Nephron progenitor cell (in vitro differentiated cells): ENCODE data around the gene ZNF385D.
"Not testable (repeated sequence)": the region's sequence is repeated elsewhere in the genome, so short reads cannot be mapped to it uniquely, and the experiment has no call there.

ENCODE experiments used
- DNase-seq: peaks from one replicate; pipeline ENCODE4 v3.0.0; 2021
- H3K27ac Mint-ChIP-seq: 2 replicates; pipeline ENCODE4 v1.8.0; 2021; ENCODE audit warnings: mild to moderate bottlenecking, moderate library complexity, mixed read lengths
- H3K27me3 Mint-ChIP-seq: 2 replicates; pipeline ENCODE4 v1.8.0; 2021; ENCODE audit warnings: mild to moderate bottlenecking, low read depth, mixed read lengths; ENCODE audit not compliant: poor library complexity
- H3K36me3 Mint-ChIP-seq: 2 replicates; pipeline ENCODE4 v1.8.0; 2021; ENCODE audit warnings: low read depth, mixed read lengths
- H3K4me1 Mint-ChIP-seq: 2 replicates; pipeline ENCODE4 v1.8.0; 2021; ENCODE audit warnings: mixed read lengths
- H3K4me3 Mint-ChIP-seq: 2 replicates; pipeline ENCODE4 v1.8.0; 2021; ENCODE audit warnings: mild to moderate bottlenecking, moderate library complexity, mixed read lengths
- H3K9me3 Mint-ChIP-seq: 2 replicates; pipeline ENCODE4 v1.8.0; 2021; ENCODE audit warnings: mild to moderate bottlenecking, moderate library complexity, mixed read lengths
- CTCF ChIP-seq: fragments of 200-600 bp; sonication (generic); IDR thresholded peaks from 2 replicates; pipeline ENCODE4 v1.5.0; 2021; ENCODE audit warnings: antibody characterized with exemption

Gene ZNF385D

DNA sequence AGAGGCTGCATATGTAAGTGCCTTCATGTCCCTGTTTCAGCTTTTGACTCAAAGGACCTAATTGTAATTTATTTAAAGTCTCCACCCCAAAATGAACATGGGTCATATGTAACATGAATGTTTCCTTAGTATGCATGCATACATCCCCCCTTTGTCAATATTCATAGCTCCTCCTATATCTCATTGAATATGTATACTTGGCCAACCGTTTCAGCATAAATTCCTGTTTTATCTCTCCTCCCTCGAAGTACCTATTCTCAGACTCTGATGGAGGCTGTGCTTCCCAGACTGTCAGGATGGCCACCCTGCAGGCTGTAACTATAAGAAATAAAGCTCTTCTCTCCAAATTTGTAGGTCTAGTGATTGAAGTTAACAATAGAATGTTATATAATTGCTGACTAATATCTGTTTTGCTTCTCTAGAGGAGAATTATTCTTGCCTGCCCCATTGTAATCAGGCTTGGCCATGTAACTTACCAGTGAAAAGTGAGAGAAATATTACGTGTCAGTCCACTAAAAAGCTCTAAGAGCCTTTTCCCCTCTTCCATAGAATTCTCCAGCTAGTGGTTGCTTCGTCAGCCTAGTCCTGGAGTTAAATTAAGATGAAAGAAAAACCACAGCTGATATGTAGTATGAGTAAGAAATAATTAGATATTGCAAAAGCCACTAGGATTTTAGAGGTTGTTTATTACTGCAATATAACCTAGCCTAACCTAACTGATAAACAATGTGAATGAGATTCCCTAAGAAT is 245.1 kb downstream of the ZNF385D start:
- Mint-ChIP-seq H3K27ac (no peak overlapping the region), H3K4me3 (no peak overlapping the region), H3K4me1 (peaks cover 7% of the 10 kb centered on the region), H3K9me3 (no peaks in the 10 kb centered on the region), H3K36me3 (no peaks in the 10 kb centered on the region), H3K27me3 (peaks cover 2% of the 10 kb centered on the region)
- no peak for TF ChIP-seq CTCF
- DNase-seq = no peak

DNA sequence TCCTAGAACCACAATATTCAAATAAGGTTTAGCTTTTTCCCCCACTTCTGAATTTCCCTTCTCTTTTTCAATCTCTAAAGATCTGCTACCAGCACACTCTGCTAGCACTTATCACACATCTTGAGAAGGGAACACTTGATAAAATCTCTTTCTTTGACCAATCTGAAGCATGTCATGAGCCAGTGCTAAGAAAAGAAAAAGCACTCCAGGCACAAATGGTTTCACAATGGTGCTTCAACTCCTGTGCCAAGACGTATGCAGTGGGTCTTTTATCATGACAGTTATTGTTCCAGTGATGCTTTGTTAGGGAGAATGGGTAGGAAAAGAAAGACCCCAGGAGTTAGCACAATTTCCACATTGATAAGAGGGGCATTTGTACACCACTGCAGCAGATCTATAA is 248.4 kb downstream of the ZNF385D start:
- no peaks in the 10 kb centered on the region for H3K9me3 Mint-ChIP-seq
- no peak for DNase-seq
- no peak for TF ChIP-seq CTCF
- peaks cover 2% of the 10 kb centered on the region for H3K27me3 Mint-ChIP-seq
- H3K4me3 Mint-ChIP-seq = no peak overlapping the region
- no peak overlapping the region for H3K27ac Mint-ChIP-seq
- no peaks in the 10 kb centered on the region for H3K4me1 Mint-ChIP-seq
- no peaks in the 10 kb centered on the region for H3K36me3 Mint-ChIP-seq

DNA sequence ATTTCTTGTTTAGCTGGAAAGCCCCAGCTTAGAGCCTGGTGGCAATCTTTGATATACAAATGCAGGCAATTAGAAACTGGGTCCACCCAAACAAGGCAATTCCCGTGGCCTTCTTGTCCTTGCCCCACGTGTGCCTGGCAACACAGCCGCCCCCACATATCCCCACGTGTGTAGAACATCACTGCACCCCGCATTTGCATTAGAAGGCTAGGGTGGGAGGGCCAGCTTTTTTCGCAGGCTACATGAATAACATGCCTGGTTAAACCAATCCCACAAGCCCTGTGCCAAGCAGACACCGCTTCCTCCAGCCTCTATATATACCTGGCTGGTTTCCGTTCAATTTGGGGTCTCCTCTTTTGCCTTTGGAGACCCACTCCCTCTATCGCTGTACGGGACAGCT is 250.2 kb downstream of the ZNF385D start:
- no peak overlapping the region for H3K4me3 Mint-ChIP-seq
- H3K9me3 Mint-ChIP-seq = no peaks in the 10 kb centered on the region
- no peaks in the 10 kb centered on the region for H3K4me1 Mint-ChIP-seq
- TF ChIP-seq CTCF = no peak
- no peak overlapping the region for H3K27ac Mint-ChIP-seq
- no peak for DNase-seq
- no peaks in the 10 kb centered on the region for H3K36me3 Mint-ChIP-seq
- H3K27me3 Mint-ChIP-seq = peaks cover 2% of the 10 kb centered on the region

GRCh38 chr3:21490671-21491070 is 260.3 kb downstream of the ZNF385D start:
- not testable (repeated sequence) for H3K9me3 Mint-ChIP-seq, DNase-seq, H3K36me3 Mint-ChIP-seq, H3K27me3 Mint-ChIP-seq, H3K4me3 Mint-ChIP-seq, H3K27ac Mint-ChIP-seq, H3K4me1 Mint-ChIP-seq

DNA sequence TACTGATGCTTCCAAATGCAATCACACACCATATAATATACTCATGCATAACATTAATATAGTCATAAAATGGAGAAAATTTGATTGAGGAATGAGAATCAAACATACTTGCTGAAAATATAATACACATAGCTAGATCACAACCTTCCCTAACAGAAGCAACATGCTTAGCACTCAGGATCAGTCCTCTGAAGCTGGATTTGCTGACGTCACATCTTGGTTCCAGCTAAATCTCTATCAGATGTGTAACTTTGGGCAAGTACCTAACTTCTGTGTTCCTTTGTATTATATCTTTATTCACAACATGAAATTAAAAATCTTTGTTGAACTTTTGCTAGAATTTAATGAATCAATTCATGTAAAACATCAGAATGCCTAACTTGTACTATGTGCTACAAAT is 263.5 kb downstream of the ZNF385D start:
- DNase-seq = no peak
- TF ChIP-seq CTCF = no peak
- H3K4me1 Mint-ChIP-seq = no peaks in the 10 kb centered on the region
- no peak overlapping the region for H3K4me3 Mint-ChIP-seq
- H3K27me3 Mint-ChIP-seq = peaks cover 3% of the 10 kb centered on the region
- H3K36me3 Mint-ChIP-seq = no peaks in the 10 kb centered on the region
- H3K9me3 Mint-ChIP-seq = no peaks in the 10 kb centered on the region
- no peak overlapping the region for H3K27ac Mint-ChIP-seq

GRCh38 chr3:21486024-21486935 is 264.7 kb downstream of the ZNF385D start:
- H3K27me3 Mint-ChIP-seq, H3K4me3 Mint-ChIP-seq, H3K4me1 Mint-ChIP-seq, H3K9me3 Mint-ChIP-seq, DNase-seq, H3K27ac Mint-ChIP-seq, H3K36me3 Mint-ChIP-seq: not testable (repeated sequence)
